ENCODE results near the gene USP12. TPM values are rescaled to one million over a fixed set of nuclear protein-coding genes. Genes with fewer than 3 reads are reported as not detected.

The USP12 gene
- total and polyA plus RNA-seq, 9 donors: 9.5 to 23.6 (median 19.2) TPM

GRCh38 chr13:27182844-27183497 is 11.4 kb upstream of the USP12 start:
- H3K27ac ChIP-seq: no peak overlapping the region
- intact Hi-C loops (cut with DNase I): no loop called here
- no peak for TF ChIP-seq CTCF (IDR thresholded peaks at IDR 0.05)
- TF ChIP-seq POLR2A (IDR thresholded peaks at IDR 0.05): no peak
- no peak for TF ChIP-seq EP300 (IDR thresholded peaks at IDR 0.05)

GRCh38 chr13:27182054-27182453 is 10.4 kb upstream of the USP12 start:
- Histone ChIP-seq H3K27me3 (no peaks in the 10 kb centered on the region), H3K9me3 (no peaks in the 10 kb centered on the region), H3K27ac (no peak overlapping the region), H3K4me1 (ENCODE audit: insufficient read depth) (no peaks in the 10 kb centered on the region), H3K4me3 (no peak overlapping the region), H3K36me3 (no peaks in the 10 kb centered on the region)
- no peak for DNase-seq
- no peak for TF ChIP-seq CTCF (IDR thresholded peaks at IDR 0.05)
- no peak for TF ChIP-seq EP300 (IDR thresholded peaks at IDR 0.05)
- no peak for TF ChIP-seq POLR2A (IDR thresholded peaks at IDR 0.05)
- intact Hi-C loops (cut with DNase I): no loop called here
- 83 to 89% (median 83%) methylated on average over 2 of the region's 2 CpGs for WGBS, 3 donors

More at GRCh38 chr13:27182844-27183497, 11.4 kb upstream of the USP12 start:
- Histone ChIP-seq H3K9me3 (no peaks in the 10 kb centered on the region), H3K4me3 (no peak overlapping the region), H3K27me3 (no peaks in the 10 kb centered on the region), H3K4me1 (ENCODE audit: insufficient read depth) (no peaks in the 10 kb centered on the region), H3K36me3 (no peaks in the 10 kb centered on the region)
- 55 to 61% (median 58%) methylated on average over 10 of the region's 10 CpGs for WGBS, 3 donors
- no peak for DNase-seq

GRCh38 chr13:27177852-27178251 is 6.2 kb upstream of the USP12 start:
- H3K27ac ChIP-seq: no peak overlapping the region
- H3K9me3 ChIP-seq: no peaks in the 10 kb centered on the region
- H3K36me3 ChIP-seq: no peaks in the 10 kb centered on the region
- no peaks in the 10 kb centered on the region for H3K27me3 ChIP-seq
- no peak for DNase-seq
- 40 to 48% (median 42%) methylated on average over 3 of the region's 3 CpGs for WGBS, 3 donors
- H3K4me1 ChIP-seq (ENCODE audit: insufficient read depth): no peaks in the 10 kb centered on the region
- intact Hi-C loops (cut with DNase I): loop anchor here in 3 of 4 donors (10.0 kb wide), 3 partner anchors 67 to 97 kb away; partner anchors contain the start of genes RASL11A (in 1 of the 3) and RPL21 (in 1 of the 3)
- TF ChIP-seq EP300 (IDR thresholded peaks at IDR 0.05) (no peak), POLR2A (IDR thresholded peaks at IDR 0.05) (no peak), CTCF (IDR thresholded peaks at IDR 0.05) (no peak)
- H3K4me3 ChIP-seq: no peak overlapping the region

GRCh38 chr13:27176470-27177410 is 5.1 kb upstream of the USP12 start:
- TF ChIP-seq POLR2A (IDR thresholded peaks at IDR 0.05): no peak
- TF ChIP-seq EP300 (IDR thresholded peaks at IDR 0.05): no peak
- no peak for TF ChIP-seq CTCF (IDR thresholded peaks at IDR 0.05)
- Histone ChIP-seq H3K27ac (no peak overlapping the region), H3K9me3 (no peaks in the 10 kb centered on the region), H3K4me3 (no peak overlapping the region), H3K36me3 (no peaks in the 10 kb centered on the region), H3K4me1 (ENCODE audit: insufficient read depth) (no peaks in the 10 kb centered on the region), H3K27me3 (no peaks in the 10 kb centered on the region)
- DNase-seq: no peak
- intact Hi-C loops (cut with DNase I): loop anchor here in 3 of 4 donors (10.0 kb wide), 3 partner anchors 68 to 98 kb away; partner anchors contain the start of genes RASL11A (in 1 of the 3) and RPL21 (in 1 of the 3)
- WGBS, 3 donors: 58 to 75% (median 64%) methylated on average over 8 of the region's 8 CpGs

Data from ovary (tissue), 9 donors.